ENCODE results near the gene LYZL2. TPM values are rescaled to one million over a fixed set of nuclear protein-coding genes. Genes with fewer than 3 reads are reported as not detected.
"Not testable (repeated sequence)": the region's sequence is repeated elsewhere in the genome, so short reads cannot be mapped to it uniquely, and the experiment has no call there.

LYZL2 gene
- total RNA-seq, 1 donor, result not detected

DNA sequence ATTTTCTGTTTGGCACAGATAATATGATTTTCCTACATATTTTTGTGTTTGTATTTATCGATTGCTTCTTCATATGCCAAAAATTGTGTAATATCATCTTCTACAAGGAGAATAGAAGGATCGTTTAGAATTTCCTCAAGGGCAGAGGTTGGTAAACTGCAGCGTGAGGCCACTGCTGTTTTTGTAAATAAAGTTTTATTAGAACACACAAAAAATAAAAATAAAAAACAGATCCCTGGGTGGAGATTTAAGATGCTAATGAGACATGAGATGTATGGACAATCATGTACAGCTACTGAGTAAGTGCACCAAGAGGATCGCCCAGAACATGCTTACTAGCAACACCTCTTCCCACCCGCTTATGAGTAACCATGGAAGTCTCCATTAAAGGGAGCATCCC, 9.6 kb downstream of the LYZL2 start:
- no peak overlapping the region for H3K4me3 ChIP-seq (ENCODE audit: low read depth, low read length)
- TF ChIP-seq, protein P1, sequence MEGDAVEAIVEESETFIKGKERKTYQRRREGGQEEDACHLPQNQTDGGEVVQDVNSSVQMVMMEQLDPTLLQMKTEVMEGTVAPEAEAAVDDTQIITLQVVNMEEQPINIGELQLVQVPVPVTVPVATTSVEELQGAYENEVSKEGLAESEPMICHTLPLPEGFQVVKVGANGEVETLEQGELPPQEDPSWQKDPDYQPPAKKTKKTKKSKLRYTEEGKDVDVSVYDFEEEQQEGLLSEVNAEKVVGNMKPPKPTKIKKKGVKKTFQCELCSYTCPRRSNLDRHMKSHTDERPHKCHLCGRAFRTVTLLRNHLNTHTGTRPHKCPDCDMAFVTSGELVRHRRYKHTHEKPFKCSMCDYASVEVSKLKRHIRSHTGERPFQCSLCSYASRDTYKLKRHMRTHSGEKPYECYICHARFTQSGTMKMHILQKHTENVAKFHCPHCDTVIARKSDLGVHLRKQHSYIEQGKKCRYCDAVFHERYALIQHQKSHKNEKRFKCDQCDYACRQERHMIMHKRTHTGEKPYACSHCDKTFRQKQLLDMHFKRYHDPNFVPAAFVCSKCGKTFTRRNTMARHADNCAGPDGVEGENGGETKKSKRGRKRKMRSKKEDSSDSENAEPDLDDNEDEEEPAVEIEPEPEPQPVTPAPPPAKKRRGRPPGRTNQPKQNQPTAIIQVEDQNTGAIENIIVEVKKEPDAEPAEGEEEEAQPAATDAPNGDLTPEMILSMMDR (IDR thresholded peaks at IDR 0.05; ENCODE audit: insufficient read depth, low read depth, low read length), result no peak
- no peak for DNase-seq (ENCODE audit: low read depth)

DNA sequence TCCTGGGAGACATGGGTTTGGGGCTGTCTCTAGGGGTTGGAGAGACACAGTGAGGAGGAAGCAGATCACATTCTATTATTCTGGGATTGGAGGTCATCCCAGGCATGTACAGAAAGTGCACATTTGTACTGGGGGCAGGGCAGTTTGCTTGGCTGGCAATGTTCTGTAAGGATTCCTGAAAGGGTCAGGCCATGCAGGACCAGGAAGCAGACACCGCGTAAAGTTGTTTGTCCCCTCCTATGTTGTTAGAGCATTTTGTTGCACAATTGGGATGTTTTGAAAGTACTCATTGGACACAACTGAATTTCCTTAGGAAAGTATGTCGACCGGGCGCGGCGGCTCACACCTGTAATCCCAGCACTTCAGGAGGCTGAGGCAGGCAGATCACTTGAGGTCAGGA, 12.5 kb downstream of the LYZL2 start:
- H3K4me3 ChIP-seq (ENCODE audit: low read depth, low read length), result no peak overlapping the region
- DNase-seq (ENCODE audit: low read depth), result no peak
- TF ChIP-seq, protein P1 (IDR thresholded peaks at IDR 0.05; ENCODE audit: insufficient read depth, low read depth, low read length), result no peak

DNA sequence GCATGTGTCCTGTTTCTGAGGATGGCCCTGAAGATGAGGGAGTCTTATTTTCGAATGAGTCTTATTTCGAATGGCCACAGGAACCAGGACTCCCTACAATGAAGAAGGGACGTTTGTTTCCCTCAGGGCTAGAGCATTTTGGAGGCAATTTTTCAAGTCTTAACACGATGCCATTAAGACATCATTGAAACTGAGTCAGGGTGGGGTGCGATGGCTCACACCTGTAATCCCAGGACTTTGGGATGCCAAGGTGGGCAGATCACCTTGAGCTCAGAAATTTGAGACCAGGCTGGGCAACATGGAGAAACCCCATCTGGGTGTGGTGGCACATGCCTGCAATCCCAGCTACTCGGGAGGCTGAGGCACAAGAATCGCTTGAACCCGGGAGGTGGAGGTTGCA, 18.5 kb downstream of the LYZL2 start:
- H3K4me3 ChIP-seq (ENCODE audit: low read depth, low read length); DNase-seq (ENCODE audit: low read depth): not testable (repeated sequence)

DNA sequence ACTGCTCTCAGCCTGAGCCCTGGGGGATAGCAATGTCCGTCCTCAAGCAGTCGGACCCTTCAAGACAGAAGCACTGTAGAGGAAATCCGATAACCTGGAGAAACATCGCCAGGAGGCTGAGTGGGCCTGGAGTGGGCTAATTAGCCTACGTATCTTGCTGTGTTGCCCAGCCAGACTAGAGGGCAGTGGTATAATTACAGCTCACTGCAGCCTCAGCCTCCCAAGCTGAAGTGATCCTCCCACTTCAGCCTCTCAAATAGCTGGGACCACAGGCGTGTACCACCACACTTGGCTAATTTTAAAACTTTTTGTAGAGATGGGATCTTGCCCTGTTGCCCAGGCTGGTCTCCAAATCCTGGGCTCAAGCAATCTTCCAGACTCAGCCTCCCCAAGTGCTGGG, 21.7 kb downstream of the LYZL2 start:
- DNase-seq (ENCODE audit: low read depth), result no peak
- TF ChIP-seq, protein P1 (IDR thresholded peaks at IDR 0.05; ENCODE audit: insufficient read depth, low read depth, low read length), result no peak
- H3K4me3 ChIP-seq (ENCODE audit: low read depth, low read length), result no peak overlapping the region

DNA sequence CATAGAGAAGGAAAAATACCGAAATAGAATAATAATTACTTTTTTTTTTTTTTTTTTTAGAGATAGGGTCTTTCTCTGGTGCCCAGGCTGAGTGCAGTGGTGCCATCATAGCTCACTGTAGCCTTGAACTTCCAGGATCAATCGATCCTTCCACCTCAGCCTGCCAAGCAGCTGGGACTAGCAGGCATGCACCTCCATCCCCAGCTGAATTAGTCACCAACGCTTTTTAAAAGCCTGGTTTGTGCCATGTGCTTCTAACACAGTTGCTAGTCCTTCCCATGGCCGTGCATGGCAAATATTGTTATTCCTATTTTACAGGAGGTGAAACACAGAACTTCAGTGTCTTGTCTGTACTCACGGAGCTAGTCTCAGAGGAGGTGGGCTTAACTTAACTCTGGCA, 23.2 kb downstream of the LYZL2 start:
- no peak overlapping the region for H3K4me3 ChIP-seq (ENCODE audit: low read depth, low read length)
- TF ChIP-seq, protein P1 (IDR thresholded peaks at IDR 0.05; ENCODE audit: insufficient read depth, low read depth, low read length), result no peak
- DNase-seq (ENCODE audit: low read depth), result no peak

DNA sequence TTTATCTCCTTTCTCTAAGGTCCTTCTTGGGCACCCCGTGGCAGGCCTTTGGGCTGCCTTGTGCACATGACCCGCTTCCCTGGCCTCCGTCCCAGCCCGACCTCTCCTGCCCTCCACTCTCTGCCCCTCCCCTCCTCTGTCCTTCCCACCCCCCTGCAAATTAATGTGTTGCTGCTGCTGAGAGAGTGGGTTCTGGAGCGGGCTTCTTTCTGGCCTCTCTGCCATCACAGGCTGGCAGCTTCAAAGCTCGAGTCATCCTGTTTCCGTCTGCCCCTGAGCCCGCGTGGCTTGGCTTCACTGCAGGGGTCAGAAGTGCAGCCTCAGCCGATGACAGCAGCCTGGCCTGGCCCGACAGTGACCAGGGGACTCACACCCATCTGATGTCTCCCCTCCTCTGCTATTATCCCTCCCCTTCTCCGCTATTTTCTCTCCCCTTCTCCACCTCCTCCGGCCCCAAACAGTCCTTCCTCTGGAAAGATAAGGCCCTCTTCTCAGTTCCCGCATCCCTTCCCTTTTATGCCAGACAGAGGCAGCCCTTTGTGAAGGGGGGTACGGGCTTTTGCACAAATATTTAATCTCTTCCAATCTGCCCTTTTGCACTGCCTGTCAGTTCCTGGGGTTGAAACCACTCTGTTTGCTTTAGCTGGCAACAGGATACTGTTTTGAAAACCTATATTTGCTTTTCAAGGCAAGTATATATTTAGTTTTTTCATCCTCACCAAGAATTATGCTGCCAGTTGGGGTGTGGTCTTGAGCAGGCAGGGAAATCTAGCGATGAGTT, 24.0 kb downstream of the LYZL2 start:
- DNase-seq (ENCODE audit: low read depth); H3K4me3 ChIP-seq (ENCODE audit: low read depth, low read length): not testable (repeated sequence)

DNA sequence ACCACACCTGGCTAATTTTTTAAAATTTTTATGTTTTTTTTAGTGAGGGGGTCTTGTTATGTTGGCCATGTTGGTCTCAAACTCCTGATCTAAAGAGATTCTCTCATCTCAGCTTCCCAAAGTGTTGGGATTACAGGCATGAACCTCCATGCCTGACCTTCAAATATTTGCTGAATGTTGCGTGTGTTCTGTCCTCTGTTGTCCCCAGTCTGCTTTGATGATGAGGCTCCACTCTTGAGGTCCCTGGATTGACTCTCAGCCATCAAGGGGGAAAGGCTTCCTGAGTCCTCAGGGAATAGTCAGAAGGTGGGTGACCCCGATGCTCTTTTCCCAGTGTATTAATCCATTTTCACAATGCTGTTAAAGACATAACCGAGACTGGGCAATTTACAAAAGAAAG, 26.0 kb downstream of the LYZL2 start:
- H3K4me3 ChIP-seq (ENCODE audit: low read depth, low read length), result no peak overlapping the region
- DNase-seq (ENCODE audit: low read depth), result no peak
- TF ChIP-seq, protein P1 (IDR thresholded peaks at IDR 0.05; ENCODE audit: insufficient read depth, low read depth, low read length), result no peak

DNA sequence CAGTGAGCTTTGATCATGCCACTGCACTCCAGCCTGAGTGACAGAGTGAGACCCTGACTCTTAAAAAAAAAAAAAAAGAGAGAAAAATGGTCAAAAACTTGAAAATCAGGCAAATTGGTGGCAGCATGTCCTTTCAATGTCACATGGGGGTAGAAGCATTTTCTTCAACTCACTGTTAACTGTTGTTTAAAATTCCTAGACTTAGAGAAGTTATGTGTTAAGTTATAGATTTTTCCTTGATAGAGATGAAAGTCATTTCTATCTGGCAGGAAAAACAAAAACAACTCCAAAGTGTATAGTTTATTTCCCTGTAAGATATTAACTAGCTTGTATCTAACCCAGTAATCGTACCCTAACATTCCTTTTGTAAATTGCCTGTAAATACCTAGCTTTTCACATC, 26.8 kb downstream of the LYZL2 start:
- no peak for DNase-seq (ENCODE audit: low read depth)
- TF ChIP-seq, protein P1 (IDR thresholded peaks at IDR 0.05; ENCODE audit: insufficient read depth, low read depth, low read length), result no peak
- no peak overlapping the region for H3K4me3 ChIP-seq (ENCODE audit: low read depth, low read length)
